H9 (cell line): Measurements from ENCODE around the gene RET. TPM values are rescaled to one million over a fixed set of nuclear protein-coding genes. Genes with fewer than 3 reads are reported as not detected.
A peak's percentile ranks its signal among the peaks of the same experiment; 100 is the strongest.

Experiments used
- DNase-seq: peaks from one replicate; pipeline ENCODE4 v3.0.0-alpha.2; 2017
- H2AFZ ChIP-seq: one replicate; pipeline ENCODE4 v1.6.1; 2013; ENCODE audit warnings: mild to moderate bottlenecking, low read length, control low read depth, moderate library complexity
- H2AK5ac ChIP-seq: 2 replicates; pipeline ENCODE4 v1.6.1; 2013; ENCODE audit warnings: low read length, control low read depth, mixed read lengths; ENCODE audit not compliant: insufficient read length
- H2BK120ac ChIP-seq: one replicate; pipeline ENCODE4 v1.6.1; 2013; ENCODE audit warnings: low read depth, mild to moderate bottlenecking, low read length, control low read depth, inconsistent platforms; ENCODE audit not compliant: poor library complexity, severe bottlenecking
- H2BK12ac ChIP-seq: 2 replicates; pipeline ENCODE4 v1.6.1; 2013; ENCODE audit warnings: low read length, control low read depth, mixed read lengths, low read depth; ENCODE audit not compliant: insufficient read length
- H2BK15ac ChIP-seq: 2 replicates; pipeline ENCODE4 v1.6.1; 2013; ENCODE audit warnings: low read depth, low read length, control low read depth
- H2BK20ac ChIP-seq: one replicate; pipeline ENCODE4 v1.6.1; 2013; ENCODE audit warnings: low read depth, mild to moderate bottlenecking, low read length, control low read depth, inconsistent platforms; ENCODE audit not compliant: poor library complexity, severe bottlenecking
- H2BK5ac ChIP-seq: 2 replicates; pipeline ENCODE4 v1.6.1; 2013; ENCODE audit warnings: low read length, control low read depth, mixed read lengths; ENCODE audit not compliant: insufficient read length
- H3K14ac ChIP-seq: 2 replicates; pipeline ENCODE4 v1.6.1; 2013; ENCODE audit warnings: low read length, control low read depth; ENCODE audit not compliant: insufficient read depth
- H3K18ac ChIP-seq: 2 replicates; pipeline ENCODE4 v1.6.1; 2013; ENCODE audit warnings: low read depth, mild to moderate bottlenecking, mixed read lengths, low read length, control low read depth; ENCODE audit not compliant: insufficient read length
- H3K23ac ChIP-seq: 2 replicates; pipeline ENCODE4 v1.6.1; 2013; ENCODE audit warnings: low read length, control low read depth, mixed read lengths, low read depth; ENCODE audit not compliant: insufficient read length
- H3K23me2 ChIP-seq: 2 replicates; pipeline ENCODE4 v1.6.1; 2013; ENCODE audit warnings: low read depth, mild to moderate bottlenecking, mixed read lengths, low read length, control low read depth; ENCODE audit not compliant: insufficient read length, poor library complexity, severe bottlenecking
- H3K27ac ChIP-seq: 2 replicates; pipeline ENCODE4 v1.5.1; 2013; ENCODE audit warnings: low read length, control low read depth, mixed read lengths, low read depth; ENCODE audit not compliant: insufficient read length
- H3K27me3 ChIP-seq: 2 replicates; pipeline ENCODE4 v1.6.1; 2013; ENCODE audit warnings: low read length, control low read depth, inconsistent platforms; ENCODE audit not compliant: insufficient read depth
- H3K4ac ChIP-seq: 2 replicates; pipeline ENCODE4 v1.6.1; 2013; ENCODE audit warnings: low read depth, mild to moderate bottlenecking, control low read depth, inconsistent platforms, low read length, moderate library complexity
- H3K4me1 ChIP-seq: 2 replicates; pipeline ENCODE4 v1.6.1; 2013; ENCODE audit warnings: low read length, control low read depth, inconsistent platforms; ENCODE audit not compliant: insufficient read depth
- H3K4me2 ChIP-seq: 2 replicates; pipeline ENCODE4 v1.6.1; 2013; ENCODE audit warnings: low read length, control low read depth, mixed read lengths; ENCODE audit not compliant: insufficient read length, insufficient read depth
- H3K56ac ChIP-seq: 2 replicates; pipeline ENCODE4 v1.6.1; 2013; ENCODE audit warnings: low read depth, mild to moderate bottlenecking, mixed read lengths, low read length, control low read depth; ENCODE audit not compliant: insufficient read length
- H3K79me1 ChIP-seq: 2 replicates; pipeline ENCODE4 v1.6.1; 2013; ENCODE audit warnings: low read depth, mild to moderate bottlenecking, moderate library complexity, low read length, control low read depth, inconsistent platforms; ENCODE audit not compliant: insufficient read depth, poor library complexity, severe bottlenecking
- H3K79me2 ChIP-seq: 2 replicates; pipeline ENCODE4 v1.6.1; 2013; ENCODE audit warnings: low read length, control low read depth, inconsistent platforms; ENCODE audit not compliant: insufficient read depth
- H3K9ac ChIP-seq: 2 replicates; pipeline ENCODE4 v1.6.1; 2013; ENCODE audit warnings: low read length, control low read depth, mixed read lengths; ENCODE audit not compliant: insufficient read length; ENCODE audit errors: extremely low read depth
- H3K9me3 ChIP-seq: one replicate; pipeline ENCODE4 v1.6.1; 2013; ENCODE audit warnings: low read depth, low read length, inconsistent platforms; ENCODE audit not compliant: control insufficient read depth
- H3T11ph ChIP-seq: one replicate; pipeline ENCODE4 v1.6.1; 2013; ENCODE audit warnings: mild to moderate bottlenecking, low read length, control low read depth, inconsistent platforms
- H4K20me1 ChIP-seq: one replicate; pipeline ENCODE4 v1.6.1; 2013; ENCODE audit not compliant: control insufficient read depth, insufficient read length, insufficient read depth
- H4K5ac ChIP-seq: 2 replicates; pipeline ENCODE4 v1.6.1; 2013; ENCODE audit warnings: low read depth, mild to moderate bottlenecking, mixed read lengths, low read length, control low read depth; ENCODE audit not compliant: insufficient read length
- H4K8ac ChIP-seq: replicated peaks from 2 replicates; pipeline ENCODE4 v1.6.1; 2013; ENCODE audit warnings: low read length, control low read depth, mixed read lengths, low read depth; ENCODE audit not compliant: insufficient read length
- H4K91ac ChIP-seq: 2 replicates; pipeline ENCODE4 v1.6.1; 2013; ENCODE audit warnings: low read depth, mild to moderate bottlenecking, moderate library complexity, mixed read lengths, low read length, control low read depth; ENCODE audit not compliant: insufficient read length
- H3K27ac Mint-ChIP-seq, 3 experiments: 2 replicates in 2 of 3; 3 replicates in 1 of 3; pipeline ENCODE4 v1.8.0; 2020 to 2021; ENCODE audit warnings: mixed read lengths in 3 of 3, mild to moderate bottlenecking in 1 of 3, moderate library complexity in 1 of 3
- H3K27me3 Mint-ChIP-seq: 2 replicates; pipeline ENCODE4 v1.8.0; 2021; ENCODE audit warnings: low read depth, mild to moderate bottlenecking, moderate library complexity, mixed read lengths
- H3K36me3 Mint-ChIP-seq, 3 experiments: 2 replicates in 2 of 3; 3 replicates in 1 of 3; pipeline ENCODE4 v1.8.0; 2020 to 2021; ENCODE audit warnings: low read depth in 3 of 3, mixed read lengths in 3 of 3; ENCODE audit not compliant: insufficient read depth in 1 of 3
- H3K4me1 Mint-ChIP-seq, 2 experiments: 2 replicates each; pipeline ENCODE4 v1.8.0; 2020; ENCODE audit warnings: mixed read lengths in 2 of 2
- H3K4me3 Mint-ChIP-seq, 2 experiments: 2 replicates in 1 of 2; 3 replicates in 1 of 2; pipeline ENCODE4 v1.8.0; 2020 to 2021; ENCODE audit warnings: mild to moderate bottlenecking in 2 of 2, mixed read lengths in 2 of 2, moderate library complexity in 1 of 2
- H3K9me3 Mint-ChIP-seq, 2 experiments: 2 replicates in 1 of 2; 3 replicates in 1 of 2; pipeline ENCODE4 v1.8.0; 2020; ENCODE audit warnings: mild to moderate bottlenecking in 2 of 2, mixed read lengths in 2 of 2, moderate library complexity in 1 of 2
- CTCF ChIP-seq: fragments of 200-600 bp; sonication (generic); conservative IDR thresholded peaks from 3 replicates; pipeline ENCODE4 v1.8.0; 2021; ENCODE audit warnings: antibody characterized with exemption, mild to moderate bottlenecking
- WGBS: extraction: QIAGEN DNeasy Blood & Tissue Kit; methylation state at CpG from one replicate; pipeline ENCODE4 v1.1.7; 2013; ENCODE audit warnings: missing lambda C conversion rate, low lambda C conversion rate, mixed read lengths; ENCODE audit not compliant: insufficient read length; ENCODE audit errors: extremely low coverage; 5-methylcytosine and 5-hydroxymethylcytosine counted together
- total RNA-seq: library from RNA; stranded (reverse); gene quantifications from 2 replicates; pipeline ENCODE4 v1.2.1, GENCODE V29; 2021

RET gene
- total RNA-seq, 1 experiment from 2014 or later = 12.2 TPM

- H3K27me3 Mint-ChIP-seq = peaks cover 2% of the 10 kb centered on the region
- Histone ChIP-seq H3K14ac (no peak overlapping the region), H2BK20ac (no peak overlapping the region), H3K27me3 (no peaks in the 10 kb centered on the region), H3K79me1 (no peaks in the 10 kb centered on the region), H3K23me2 (no peaks in the 10 kb centered on the region), H3K23ac (no peak overlapping the region), H3K9ac (no peak overlapping the region), H3K56ac (no peak overlapping the region), H3K79me2 (no peaks in the 10 kb centered on the region), H2BK5ac (no peak overlapping the region), H3K18ac (no peak overlapping the region), H4K5ac (no peak overlapping the region), H2BK12ac (no peak overlapping the region), H3K4ac (no peak overlapping the region), H3K4me1 (no peaks in the 10 kb centered on the region; the same call in 1 of the 2 replicates), H2BK15ac (no peak overlapping the region), H3K4me2 (no peak overlapping the region), H2BK120ac (no peak overlapping the region), H2AK5ac (no peak overlapping the region), H2AFZ (no peak overlapping the region), H3K27ac (no peak overlapping the region), H3T11ph (no peak overlapping the region), H4K8ac (no peak overlapping the region), H4K20me1 (no peaks in the 10 kb centered on the region), H3K9me3 (no peaks in the 10 kb centered on the region), H4K91ac (no peak overlapping the region)
- no peak for TF ChIP-seq CTCF
- H3K27ac Mint-ChIP-seq = no peak overlapping the region
- H3K4me1 Mint-ChIP-seq = peaks cover 8 to 9% of the 10 kb centered on the region in 2 experiments
- peak; percentile 6 for DNase-seq
- H3K4me3 Mint-ChIP-seq = no peak overlapping the region
- H3K9me3 Mint-ChIP-seq = no peaks in the 10 kb centered on the region
- peaks cover 0 to 10% (median 7%) of the 10 kb centered on the region in 3 experiments; a peak in 4 of 7 replicates for H3K36me3 Mint-ChIP-seq
- WGBS = no CpG with 5 or more reads among the region's 9 CpGs
Observed at GRCh38 chr10:43127442-43127841, 50.6 kb downstream of the RET start.
